ENCODE measurements around the gene FKBP1B.
"Not testable (repeated sequence)": the region's sequence is repeated elsewhere in the genome, so short reads cannot be mapped to it uniquely, and the experiment has no call there.

FKBP1B gene

GRCh38 chr2:24049485-24050021 is at the start of gene FKBP1B:
Gene FKBP1B (plus strand): TSS chr2:24049741. CDS start chr2:24049850, 109 bp downstream.
- DNase-seq (ENCODE audit: low spot score): peak; percentile 66

GRCh38 chr2:24007693-24008092 is 41.8 kb upstream of the FKBP1B start:
- no peak for DNase-seq (ENCODE audit: low spot score)

GRCh38 chr2:24008672-24009366 is 40.7 kb upstream of the FKBP1B start:
- DNase-seq (ENCODE audit: low spot score): no peak

- no peak for DNase-seq (ENCODE audit: low spot score)
Measured at GRCh38 chr2:24009367-24009679, 40.2 kb upstream of the FKBP1B start.

GRCh38 chr2:24009680-24010476 is 39.7 kb upstream of the FKBP1B start, which contains the start of gene MFSD2B:
Gene MFSD2B (plus strand): TSS chr2:24010085. CDS start chr2:24010097, 12 bp downstream.
- peak; percentile 66 for DNase-seq (ENCODE audit: low spot score)

GRCh38 chr2:24010477-24011249 is 38.9 kb upstream of the FKBP1B start:
- no peak for DNase-seq (ENCODE audit: low spot score)

- no peak for DNase-seq (ENCODE audit: low spot score)
Measured at GRCh38 chr2:24011250-24012104, 38.1 kb upstream of the FKBP1B start.

- DNase-seq (ENCODE audit: low spot score): no peak
Measured at GRCh38 chr2:24012521-24013188, 36.9 kb upstream of the FKBP1B start.

- DNase-seq (ENCODE audit: low spot score): not testable (repeated sequence)
Measured at GRCh38 chr2:24014902-24015301, 34.6 kb upstream of the FKBP1B start.

- DNase-seq (ENCODE audit: low spot score): peak; percentile 72
Measured at GRCh38 chr2:24015562-24016375, 33.8 kb upstream of the FKBP1B start.

GRCh38 chr2:24016376-24016761 is 33.2 kb upstream of the FKBP1B start:
- DNase-seq (ENCODE audit: low spot score): no peak

- no peak for DNase-seq (ENCODE audit: low spot score)
Measured at GRCh38 chr2:24016853-24017703, 32.5 kb upstream of the FKBP1B start.

- no peak for DNase-seq (ENCODE audit: low spot score)
Measured at GRCh38 chr2:24017711-24018110, 31.8 kb upstream of the FKBP1B start.

- DNase-seq (ENCODE audit: low spot score): no peak
Measured at GRCh38 chr2:24018241-24018640, 31.3 kb upstream of the FKBP1B start.

- DNase-seq (ENCODE audit: low spot score): no peak
Measured at GRCh38 chr2:24019729-24020128, 29.8 kb upstream of the FKBP1B start.

- no peak for DNase-seq (ENCODE audit: low spot score)
Measured at GRCh38 chr2:24020244-24020643, 29.3 kb upstream of the FKBP1B start.

- DNase-seq (ENCODE audit: low spot score): no peak
Measured at GRCh38 chr2:24021122-24021998, 28.2 kb upstream of the FKBP1B start.
